Measurements from ENCODE around the gene CCL21.

GRCh38 chr9:34710023-34710422, at the start of gene CCL21:
- TF ChIP-seq RAD21 (IDR thresholded peaks at IDR 0.05; ENCODE audit: low read length) (no peak), SMC3 (IDR thresholded peaks at IDR 0.05; ENCODE audit: low read depth, low read length) (no peak), CTCF (conservative IDR thresholded peaks at IDR 0.05; ENCODE audit: low read depth, low read length) (no peak), POLR2A (IDR thresholded peaks at IDR 0.05; ENCODE audit: low read depth, low read length) (no peak), USF2 (IDR thresholded peaks at IDR 0.05; ENCODE audit: low read depth, low read length) (no peak), MAZ (IDR thresholded peaks at IDR 0.05; ENCODE audit: borderline replicate concordance, low read depth, low read length) (no peak), RCOR1 (IDR thresholded peaks at IDR 0.05; ENCODE audit: insufficient replicate concordance, low read length) (no peak), CEBPB (IDR thresholded peaks at IDR 0.05; ENCODE audit: low read depth, low read length) (no peak)

All from IMR-90 (cell line).